ENCODE results near the gene ACY1. TPM values are rescaled to one million over a fixed set of nuclear protein-coding genes. Genes with fewer than 3 reads are reported as not detected.

Gene ACY1
- total and polyA plus RNA-seq, 10 of the 15 experiments (the other 5 are each of a cell fraction or from before 2014, with no cell fraction given): 18.5 to 42.2 (median 27.8) TPM

- intact Hi-C loops (cut with micrococcal nuclease; ENCODE audit: unreplicated experiment) (no loop called here), in situ Hi-C loops (cut with MboI) (no loop called here)
- Histone ChIP-seq H3K36me3 (ENCODE audit: control insufficient read depth in 2 of 2, insufficient read depth in 2 of 2, low read length in 1 of 2) (peaks cover 15 to 40% of the 10 kb centered on the region in 2 experiments), H4K20me1 (ENCODE audit: control insufficient read depth, insufficient read depth) (no peaks in the 10 kb centered on the region), H3K27ac (ENCODE audit: control insufficient read depth, insufficient read depth) (no peak overlapping the region), H3K9ac (ENCODE audit: control insufficient read depth, insufficient read depth, low read length) (no peak overlapping the region), H2AFZ (ENCODE audit: control insufficient read depth, low read depth, low read length) (no peak overlapping the region), H3K79me2 (ENCODE audit: control insufficient read depth, insufficient read depth, low read length) (peaks cover 12% of the 10 kb centered on the region), H3K4me2 (ENCODE audit: control insufficient read depth, insufficient read depth) (no peak overlapping the region), H3K4me1 (ENCODE audit: control insufficient read depth, insufficient read depth, low read length) (no peaks in the 10 kb centered on the region; the same call in 1 of the 2 replicates), H3K27me3 (replicated peaks in 1 of 2; ENCODE audit: control insufficient read depth in 2 of 2, insufficient read depth in 2 of 2, low read length in 1 of 2) (no peaks in the 10 kb centered on the region), H3K4me3 (no peak overlapping the region), H3K9me3 (replicated peaks; ENCODE audit: control insufficient read depth, insufficient read depth, low read length) (no peaks in the 10 kb centered on the region)
- RAD21 ChIA-PET (ENCODE audit: unreplicated experiment): interaction anchor here (1.0 kb wide), 1 partner anchor 77 kb away, joined by 4 read pairs; no protein-coding TSS in a partner anchor
- DNase-seq (ENCODE audit: low read depth, low spot score) (no peak), FAIRE-seq (no peak), ATAC-seq (no peak)
- CTCF ChIA-PET: no interaction called here
- 95% methylated on average over 28 of the region's 28 CpGs for WGBS (ENCODE audit: insufficient coverage, insufficient replicate concordance, low lambda C conversion rate, missing lambda C conversion rate)
- SMC1A ChIA-PET (ENCODE audit: uncharacterized antibody, unreplicated experiment): no interaction called here
- no TSS peak for BruUV-seq (replicated peaks)
- POLR2A ChIA-PET: no interaction called here
- TF ChIP-seq USF2 (IDR thresholded peaks at IDR 0.05; ENCODE audit: borderline replicate concordance, low read depth, low read length) (no peak), ETV6 (conservative IDR thresholded peaks at IDR 0.05 in 1 of 2, IDR thresholded peaks at IDR 0.05 in 1 of 2; ENCODE audit: borderline replicate concordance in 1 of 2, low read depth in 1 of 2) (no peak), POLR2AphosphoS5 (IDR thresholded peaks at IDR 0.05; ENCODE audit: low read length) (no peak), NFYA (IDR thresholded peaks at IDR 0.05; ENCODE audit: borderline replicate concordance, low read depth, low read length) (no peak), BACH1 (IDR thresholded peaks at IDR 0.05; ENCODE audit: borderline replicate concordance) (no peak), IRF3 (IDR thresholded peaks at IDR 0.05) (no peak), E4F1 (IDR thresholded peaks at IDR 0.05; ENCODE audit: borderline replicate concordance, partially characterized antibody) (no peak), GABPA (IDR thresholded peaks at IDR 0.05; ENCODE audit: low read depth) (no peak), CHD2 (IDR thresholded peaks at IDR 0.05; ENCODE audit: borderline replicate concordance, low read depth, low read length) (no peak), RELA (IDR thresholded peaks at IDR 0.05; ENCODE audit: borderline replicate concordance, partially characterized antibody) (no peak), CEBPB (IDR thresholded peaks at IDR 0.05; ENCODE audit: borderline replicate concordance in 1 of 2, low read depth in 2 of 2, low read length in 2 of 2) (no peak), POLR2AphosphoS2 (IDR thresholded peaks at IDR 0.05; ENCODE audit: low read depth, low read length) (no peak), CTCF (IDR thresholded peaks at IDR 0.05 in 2 of 3, conservative IDR thresholded peaks at IDR 0.05 in 1 of 3; ENCODE audit: control insufficient read depth in 2 of 3, extremely low read depth in 1 of 3, insufficient read depth in 1 of 3, low read depth in 3 of 3, low read length in 3 of 3) (no peak), SPI1 (IDR thresholded peaks at IDR 0.05; ENCODE audit: borderline replicate concordance, insufficient read depth, low read depth, low read length) (no peak), PAX8 (IDR thresholded peaks at IDR 0.05) (no peak), HCFC1 (IDR thresholded peaks at IDR 0.05; ENCODE audit: low read length) (no peak)
These were observed 48.1 kb upstream of the ACY1 start for GRCh38 chr3:51934991-51935885.

All from GM12878 (cell line).